ENCODE data around the gene CLEC2A. TPM values are rescaled to one million over a fixed set of nuclear protein-coding genes. Genes with fewer than 3 reads are reported as not detected.

CLEC2A gene
- total and polyA plus RNA-seq, 3 experiments from 2014 or later, result not detected

DNA sequence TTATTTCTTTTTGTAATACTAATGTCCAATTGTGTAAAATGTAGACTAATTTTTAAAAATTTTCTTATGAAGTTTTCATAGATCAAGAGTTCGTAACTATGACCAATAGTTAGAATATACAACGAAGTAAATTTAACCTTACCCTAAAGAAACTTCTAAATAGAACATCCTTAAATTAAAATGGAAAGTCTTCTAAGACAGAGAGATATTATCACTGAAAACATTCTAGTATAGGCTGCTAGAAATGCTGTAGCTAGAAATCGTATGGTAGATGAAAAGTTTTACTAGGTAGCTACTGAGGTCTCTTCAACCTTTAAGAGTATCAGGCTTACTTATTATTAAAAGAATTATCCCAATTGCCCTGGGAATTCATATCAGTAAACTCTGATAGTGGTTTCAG is 925 bp downstream of the CLEC2A start:
- no peaks in the 10 kb centered on the region for H3K27me3 ChIP-seq (ENCODE audit: insufficient read depth, low read length, poor library complexity, severe bottlenecking)
- H3K4me1 Mint-ChIP-seq, result no peaks in the 10 kb centered on the region
- H3K9me3 ChIP-seq (ENCODE audit: low read length), result no peaks in the 10 kb centered on the region
- no peaks in the 10 kb centered on the region for H3K36me3 ChIP-seq (ENCODE audit: insufficient read depth, low read length)
- POLR2A ChIA-PET, result no interaction called here
- no peak overlapping the region for H3K4me3 Mint-ChIP-seq
- CTCF ChIA-PET, result interaction anchor here (0.8 to 2.4 kb wide), 3 partner anchors 9 to 184 kb away, joined by 4 to 19 read pairs (median 5); no protein-coding TSS in a partner anchor
- H3K27ac ChIP-seq (ENCODE audit: low read depth, low read length), result no peak overlapping the region
- no peaks in the 10 kb centered on the region for H3K9me3 Mint-ChIP-seq
- DNase-seq, result no peak
- H3K27me3 Mint-ChIP-seq, result peaks cover 1 to 21% of the 10 kb centered on the region in 2 donors
- H3K27ac Mint-ChIP-seq, result no peak overlapping the region
- H3K36me3 Mint-ChIP-seq, result no peaks in the 10 kb centered on the region
- no peaks in the 10 kb centered on the region for H3K4me1 ChIP-seq (ENCODE audit: insufficient read depth, low read length)
- no peak overlapping the region for H3K4me3 ChIP-seq (ENCODE audit: low read length)

DNA sequence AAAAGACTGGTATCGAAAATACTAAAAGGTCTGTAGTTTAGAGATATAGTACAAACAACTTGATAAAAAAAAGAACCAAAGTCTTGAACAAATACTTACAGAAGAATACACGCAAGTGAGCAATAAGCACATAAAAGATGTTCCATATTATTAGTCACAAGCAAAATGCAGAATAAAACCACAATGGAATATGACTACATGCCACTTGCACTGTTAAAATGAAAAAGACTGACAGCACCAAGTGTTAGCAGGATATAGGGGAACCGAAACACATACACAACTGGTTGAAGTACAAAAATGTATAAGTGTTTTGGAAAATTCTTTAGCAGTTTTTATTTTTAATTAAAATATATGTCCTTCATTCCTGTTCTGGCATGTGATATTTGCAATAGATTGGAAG is 3.6 kb downstream of the CLEC2A start:
- H3K9me3 ChIP-seq (ENCODE audit: low read length), result no peaks in the 10 kb centered on the region
- ChIA-PET POLR2A (no interaction called here), CTCF (interaction anchor here (1.1 kb wide), 1 partner anchor 74 kb away, joined by 3 read pairs; no protein-coding TSS in a partner anchor)
- no peaks in the 10 kb centered on the region for H3K36me3 ChIP-seq (ENCODE audit: insufficient read depth, low read length)
- Mint-ChIP-seq H3K27me3 (peaks cover 1 to 18% of the 10 kb centered on the region in 2 donors), H3K9me3 (no peaks in the 10 kb centered on the region), H3K27ac (no peak overlapping the region), H3K36me3 (no peaks in the 10 kb centered on the region), H3K4me3 (no peak overlapping the region), H3K4me1 (peaks cover 3 to 5% (median 4%) of the 10 kb centered on the region in 3 donors)
- H3K27me3 ChIP-seq (ENCODE audit: insufficient read depth, low read length, poor library complexity, severe bottlenecking), result no peaks in the 10 kb centered on the region
- H3K4me3 ChIP-seq (ENCODE audit: low read length), result no peak overlapping the region
- DNase-seq, result no peak
- no peak overlapping the region for H3K27ac ChIP-seq (ENCODE audit: low read depth, low read length)
- H3K4me1 ChIP-seq (ENCODE audit: insufficient read depth, low read length), result no peaks in the 10 kb centered on the region

DNA sequence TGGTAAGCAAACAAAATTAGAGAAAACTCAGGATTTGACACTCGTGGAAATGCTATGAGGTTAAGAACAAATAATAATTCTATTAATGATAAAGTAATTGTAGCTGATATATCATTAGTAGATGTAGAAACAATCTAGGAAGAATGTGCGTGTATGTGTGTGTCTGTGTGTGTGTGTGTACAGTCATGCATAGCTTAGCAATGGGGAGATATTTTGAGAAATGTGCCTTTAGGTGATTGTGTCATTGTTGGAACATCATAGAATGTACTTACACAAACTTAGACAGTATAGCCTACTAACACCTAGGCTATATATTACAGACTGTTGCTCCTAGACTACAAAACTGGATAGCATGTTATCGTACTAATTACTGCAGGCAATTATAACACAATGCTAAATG is 5.3 kb downstream of the CLEC2A start:
- Mint-ChIP-seq H3K27me3 (peaks cover 0 to 13% of the 10 kb centered on the region in 2 donors), H3K36me3 (no peaks in the 10 kb centered on the region), H3K27ac (no peak overlapping the region), H3K9me3 (no peaks in the 10 kb centered on the region), H3K4me1 (peaks cover 9 to 11% (median 10%) of the 10 kb centered on the region in 3 donors), H3K4me3 (no peak overlapping the region)
- no peak for DNase-seq
- POLR2A ChIA-PET, result no interaction called here
- CTCF ChIA-PET, result interaction anchor here (1.0 to 4.9 kb wide), 8 partner anchors 13 to 184 kb away, joined by 3 to 52 read pairs (median 3); no protein-coding TSS in a partner anchor
- no peaks in the 10 kb centered on the region for H3K9me3 ChIP-seq (ENCODE audit: low read length)
- H3K27me3 ChIP-seq (ENCODE audit: insufficient read depth, low read length, poor library complexity, severe bottlenecking), result no peaks in the 10 kb centered on the region
- H3K4me3 ChIP-seq (ENCODE audit: low read length), result no peak overlapping the region
- no peaks in the 10 kb centered on the region for H3K4me1 ChIP-seq (ENCODE audit: insufficient read depth, low read length)
- H3K36me3 ChIP-seq (ENCODE audit: insufficient read depth, low read length), result no peaks in the 10 kb centered on the region
- no peak overlapping the region for H3K27ac ChIP-seq (ENCODE audit: low read depth, low read length)

DNA sequence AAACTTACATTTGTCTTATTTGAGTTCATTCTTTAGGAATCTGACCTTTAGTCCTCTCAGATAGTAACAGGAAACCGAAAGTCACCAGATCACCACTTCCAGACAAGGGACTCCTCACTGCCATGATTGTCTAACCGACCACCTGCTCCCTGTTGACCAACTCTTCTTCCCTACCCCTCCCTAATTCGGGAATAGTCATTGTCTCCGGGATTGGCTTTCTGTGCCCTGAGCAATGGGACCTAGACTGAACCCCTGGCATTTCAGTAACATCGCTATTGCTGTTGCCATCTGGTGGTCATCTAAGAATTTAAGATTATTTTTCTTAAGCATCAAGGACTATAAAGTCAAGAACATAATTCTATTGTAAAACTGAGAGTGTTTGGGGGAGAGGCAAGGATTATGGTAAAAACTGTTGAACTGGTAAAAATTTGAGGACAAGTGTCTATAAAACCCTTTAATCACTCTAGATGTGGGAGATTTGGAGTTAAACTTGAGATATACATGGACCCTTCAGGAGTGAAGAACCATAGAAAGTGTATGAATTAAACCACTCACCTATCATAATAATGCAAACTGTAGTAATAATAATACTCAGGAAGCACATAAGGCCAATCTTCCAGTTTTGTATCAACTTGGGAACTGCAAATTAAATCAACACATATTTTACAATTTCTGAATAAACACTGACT is 6.3 kb downstream of the CLEC2A start:
- Histone ChIP-seq H3K27ac (ENCODE audit: low read depth, low read length) (no peak overlapping the region), H3K4me1 (ENCODE audit: insufficient read depth, low read length) (no peaks in the 10 kb centered on the region), H3K36me3 (ENCODE audit: insufficient read depth, low read length) (no peaks in the 10 kb centered on the region), H3K4me3 (ENCODE audit: low read length) (peak overlapping the region; percentile 19), H3K9me3 (ENCODE audit: low read length) (no peaks in the 10 kb centered on the region), H3K27me3 (ENCODE audit: insufficient read depth, low read length, poor library complexity, severe bottlenecking) (no peaks in the 10 kb centered on the region)
- Mint-ChIP-seq H3K4me1 (peaks cover 9 to 11% (median 10%) of the 10 kb centered on the region in 3 donors), H3K4me3 (peak overlapping the region in 6 of 7 donors; percentile 62 to 91 (median 78)), H3K27ac (peak overlapping the region in 3 of 8 donors; percentile 0 to 75 (median 38)), H3K27me3 (peaks cover 0 to 6% of the 10 kb centered on the region in 2 donors), H3K36me3 (peaks cover 0 to 2% (median 0%) of the 10 kb centered on the region in 3 donors), H3K9me3 (no peaks in the 10 kb centered on the region)
- CTCF ChIA-PET, result interaction anchor here (0.9 to 4.9 kb wide), 8 partner anchors 14 to 183 kb away, joined by 3 to 52 read pairs (median 4); no protein-coding TSS in a partner anchor
- POLR2A ChIA-PET, result interaction anchor here (0.5 to 0.8 kb wide), 3 partner anchors 75 to 204 kb away, joined by 3 to 5 read pairs (median 4); no protein-coding TSS in a partner anchor
- peak in 2 of 5 donors; percentile 32 to 53 for DNase-seq

DNA sequence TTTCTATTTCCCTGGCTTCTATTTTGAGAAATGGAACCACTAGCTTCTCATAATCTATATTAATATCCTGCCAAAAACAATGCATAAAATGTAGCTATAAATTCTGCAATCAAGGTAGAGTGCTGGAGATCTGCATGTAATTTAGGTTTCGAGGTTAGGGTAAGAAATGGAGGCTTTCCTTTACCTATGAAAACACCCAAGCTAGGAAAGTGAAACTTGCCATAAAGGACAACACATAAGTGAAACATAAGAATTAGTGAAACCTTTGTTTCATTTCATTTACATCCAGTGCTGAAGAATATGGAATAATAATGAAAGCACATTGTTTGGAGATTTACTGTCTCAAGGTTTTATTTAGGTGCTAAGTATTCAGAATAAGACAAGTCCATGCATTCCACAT is 9.7 kb downstream of the CLEC2A start:
- H3K4me1 Mint-ChIP-seq, result peaks cover 14 to 15% (median 14%) of the 10 kb centered on the region in 3 donors
- H3K36me3 ChIP-seq (ENCODE audit: insufficient read depth, low read length), result no peaks in the 10 kb centered on the region
- peaks cover 0 to 8% (median 0%) of the 10 kb centered on the region in 3 donors for H3K36me3 Mint-ChIP-seq
- ChIA-PET POLR2A (no interaction called here), CTCF (interaction anchor here (1.3 to 1.9 kb wide), 3 partner anchors 109 to 171 kb away, joined by 4 to 12 read pairs (median 6); no protein-coding TSS in a partner anchor)
- H3K4me3 Mint-ChIP-seq, result no peak overlapping the region
- H3K4me1 ChIP-seq (ENCODE audit: insufficient read depth, low read length), result no peaks in the 10 kb centered on the region
- no peak overlapping the region for H3K4me3 ChIP-seq (ENCODE audit: low read length)
- H3K27me3 ChIP-seq (ENCODE audit: insufficient read depth, low read length, poor library complexity, severe bottlenecking), result no peaks in the 10 kb centered on the region
- DNase-seq, result no peak
- H3K9me3 ChIP-seq (ENCODE audit: low read length), result no peaks in the 10 kb centered on the region
- H3K9me3 Mint-ChIP-seq, result no peaks in the 10 kb centered on the region
- no peak overlapping the region for H3K27ac Mint-ChIP-seq
- no peak overlapping the region for H3K27ac ChIP-seq (ENCODE audit: low read depth, low read length)
- H3K27me3 Mint-ChIP-seq, result peaks cover 2 to 6% of the 10 kb centered on the region in 2 donors

DNA sequence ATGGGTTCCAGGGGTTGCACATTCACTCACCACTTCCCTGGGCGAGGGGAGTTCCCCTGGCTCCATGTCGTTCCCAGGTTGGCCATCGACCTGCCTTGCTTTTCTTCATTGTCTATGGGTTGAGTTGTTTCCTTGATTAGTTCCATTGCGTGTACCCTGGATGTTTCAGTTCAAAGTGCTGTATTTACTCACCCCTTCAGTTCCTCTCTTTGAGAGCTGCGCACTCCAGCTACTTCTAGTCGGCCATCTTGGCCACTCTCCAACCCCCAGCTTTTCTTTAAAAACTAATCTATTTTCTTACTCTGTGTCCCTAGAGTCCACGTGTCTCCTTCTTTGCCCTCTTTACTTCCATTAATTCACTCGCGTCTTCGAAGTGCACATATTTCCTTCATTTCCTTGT is 11.7 kb downstream of the CLEC2A start:
- peaks cover 0 to 8% (median 0%) of the 10 kb centered on the region in 3 donors for H3K36me3 Mint-ChIP-seq
- H3K9me3 ChIP-seq (ENCODE audit: low read length), result no peaks in the 10 kb centered on the region
- H3K27me3 ChIP-seq (ENCODE audit: insufficient read depth, low read length, poor library complexity, severe bottlenecking), result no peaks in the 10 kb centered on the region
- H3K9me3 Mint-ChIP-seq, result no peaks in the 10 kb centered on the region
- POLR2A ChIA-PET, result no interaction called here
- H3K27ac Mint-ChIP-seq, result no peak overlapping the region
- H3K4me1 Mint-ChIP-seq, result peaks cover 10 to 14% (median 12%) of the 10 kb centered on the region in 3 donors
- H3K4me1 ChIP-seq (ENCODE audit: insufficient read depth, low read length), result no peaks in the 10 kb centered on the region
- no peak for DNase-seq
- peaks cover 2 to 6% of the 10 kb centered on the region in 2 donors for H3K27me3 Mint-ChIP-seq
- no peak overlapping the region for H3K4me3 ChIP-seq (ENCODE audit: low read length)
- no peaks in the 10 kb centered on the region for H3K36me3 ChIP-seq (ENCODE audit: insufficient read depth, low read length)
- H3K4me3 Mint-ChIP-seq, result no peak overlapping the region
- CTCF ChIA-PET, result interaction anchor here (1.8 to 2.2 kb wide), 2 partner anchors 14 to 106 kb away, joined by 6 to 8 read pairs; no protein-coding TSS in a partner anchor
- no peak overlapping the region for H3K27ac ChIP-seq (ENCODE audit: low read depth, low read length)

DNA sequence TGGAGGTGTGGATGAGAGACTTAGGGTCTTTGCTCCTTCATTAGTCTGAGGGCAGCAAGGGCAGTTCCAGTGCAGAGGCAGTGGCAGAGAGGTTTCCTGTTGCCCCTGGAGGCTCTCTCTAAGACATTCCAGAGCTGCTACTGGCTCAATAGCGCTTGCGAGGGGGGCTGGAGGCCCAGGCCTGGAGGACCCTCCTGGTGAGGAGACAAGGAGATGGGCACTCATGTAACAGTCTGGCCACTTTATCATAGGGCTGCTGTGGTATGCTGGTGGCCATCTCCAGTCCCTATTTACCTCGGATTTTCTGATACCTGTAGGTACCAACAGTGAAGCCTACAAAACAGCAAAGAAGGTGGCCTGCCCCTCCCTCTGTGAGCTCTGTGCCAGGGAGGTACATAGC is 12.7 kb downstream of the CLEC2A start:
- Histone ChIP-seq H3K4me1 (ENCODE audit: insufficient read depth, low read length) (no peaks in the 10 kb centered on the region), H3K27ac (ENCODE audit: low read depth, low read length) (no peak overlapping the region), H3K9me3 (ENCODE audit: low read length) (no peaks in the 10 kb centered on the region), H3K4me3 (ENCODE audit: low read length) (no peak overlapping the region), H3K27me3 (ENCODE audit: insufficient read depth, low read length, poor library complexity, severe bottlenecking) (no peaks in the 10 kb centered on the region), H3K36me3 (ENCODE audit: insufficient read depth, low read length) (no peaks in the 10 kb centered on the region)
- no peak for DNase-seq
- Mint-ChIP-seq H3K9me3 (no peaks in the 10 kb centered on the region), H3K27me3 (peaks cover 2 to 6% of the 10 kb centered on the region in 2 donors), H3K27ac (no peak overlapping the region), H3K4me3 (no peak overlapping the region), H3K36me3 (peaks cover 0 to 8% (median 0%) of the 10 kb centered on the region in 3 donors), H3K4me1 (peaks cover 10 to 14% (median 12%) of the 10 kb centered on the region in 3 donors)
- ChIA-PET CTCF (interaction anchor here (1.8 kb wide), 1 partner anchor 105 kb away, joined by 8 read pairs; no protein-coding TSS in a partner anchor), POLR2A (no interaction called here)

DNA sequence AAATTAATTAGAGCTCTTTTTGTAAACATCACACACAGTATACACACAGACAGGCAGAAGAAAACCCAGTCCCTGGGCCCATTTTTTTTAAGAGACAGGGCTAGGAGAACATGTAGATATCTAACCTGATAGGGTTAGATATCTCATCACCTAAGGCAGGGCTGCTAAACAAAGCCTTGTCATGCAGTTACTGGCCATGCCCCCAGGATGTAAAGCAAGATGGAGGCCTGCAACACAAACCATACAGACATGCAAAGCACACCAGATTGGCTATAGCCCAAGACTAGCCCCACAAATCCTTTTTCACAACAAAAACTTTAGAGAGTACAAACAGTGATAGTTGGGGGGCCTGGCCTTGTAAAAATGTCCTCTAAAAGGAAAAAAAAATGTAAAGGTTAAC is 20.5 kb downstream of the CLEC2A start:
- Histone ChIP-seq H3K4me3 (ENCODE audit: low read length) (no peak overlapping the region), H3K27ac (ENCODE audit: low read depth, low read length) (no peak overlapping the region), H3K4me1 (ENCODE audit: insufficient read depth, low read length) (peaks cover 13% of the 10 kb centered on the region), H3K36me3 (ENCODE audit: insufficient read depth, low read length) (no peaks in the 10 kb centered on the region), H3K27me3 (ENCODE audit: insufficient read depth, low read length, poor library complexity, severe bottlenecking) (no peaks in the 10 kb centered on the region), H3K9me3 (ENCODE audit: low read length) (peaks cover 22% of the 10 kb centered on the region)
- peaks cover 23 to 36% (median 28%) of the 10 kb centered on the region in 5 donors for H3K9me3 Mint-ChIP-seq
- H3K4me1 Mint-ChIP-seq, result peaks cover 26 to 37% (median 30%) of the 10 kb centered on the region in 3 donors
- H3K4me3 Mint-ChIP-seq, result no peak overlapping the region
- CTCF ChIA-PET, result interaction anchor here (1.0 to 1.7 kb wide), 4 partner anchors 16 to 169 kb away, joined by 3 read pairs; no protein-coding TSS in a partner anchor
- no peaks in the 10 kb centered on the region for H3K27me3 Mint-ChIP-seq
- DNase-seq, result no peak
- POLR2A ChIA-PET, result no interaction called here
- no peak overlapping the region for H3K27ac Mint-ChIP-seq
- H3K36me3 Mint-ChIP-seq, result peaks cover 1 to 38% (median 6%) of the 10 kb centered on the region in 3 donors
